ENCODE data around the gene EMD.

DNA sequence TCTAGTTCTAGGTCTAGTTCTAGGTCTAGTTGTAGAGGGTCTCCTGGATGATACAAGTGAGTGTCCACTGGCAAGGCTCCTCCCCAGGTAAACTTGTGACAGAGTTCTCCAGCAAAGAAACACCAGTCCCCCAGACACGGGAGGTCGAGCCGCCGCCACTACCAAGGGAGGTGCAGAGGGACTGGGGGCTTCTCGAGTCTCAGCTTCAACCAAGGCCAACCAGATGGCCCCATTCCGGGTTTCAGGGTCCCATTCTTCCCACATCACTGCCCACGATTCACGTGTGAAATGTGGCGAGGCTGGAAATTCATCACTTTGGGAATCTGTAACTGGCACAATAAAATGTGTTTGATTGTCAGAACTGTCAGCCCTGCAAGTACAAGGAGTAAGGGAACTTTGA lies 46.0 kb upstream of the EMD start:
- no peak for TF ChIP-seq TEAD4 (IDR thresholded peaks at IDR 0.05)
- no peak for TF ChIP-seq YY1 (IDR thresholded peaks at IDR 0.05; ENCODE audit: low read depth)
- no peak for TF ChIP-seq FOXM1 (IDR thresholded peaks at IDR 0.05; ENCODE audit: borderline replicate concordance, low read depth)
- no peak for TF ChIP-seq EGR1 (IDR thresholded peaks at IDR 0.05)
- TF ChIP-seq TAF1 (IDR thresholded peaks at IDR 0.05; ENCODE audit: low read depth), result no peak
- no peak for TF ChIP-seq RAD21 (IDR thresholded peaks at IDR 0.05; ENCODE audit: low read depth)
- TF ChIP-seq, protein P1, sequence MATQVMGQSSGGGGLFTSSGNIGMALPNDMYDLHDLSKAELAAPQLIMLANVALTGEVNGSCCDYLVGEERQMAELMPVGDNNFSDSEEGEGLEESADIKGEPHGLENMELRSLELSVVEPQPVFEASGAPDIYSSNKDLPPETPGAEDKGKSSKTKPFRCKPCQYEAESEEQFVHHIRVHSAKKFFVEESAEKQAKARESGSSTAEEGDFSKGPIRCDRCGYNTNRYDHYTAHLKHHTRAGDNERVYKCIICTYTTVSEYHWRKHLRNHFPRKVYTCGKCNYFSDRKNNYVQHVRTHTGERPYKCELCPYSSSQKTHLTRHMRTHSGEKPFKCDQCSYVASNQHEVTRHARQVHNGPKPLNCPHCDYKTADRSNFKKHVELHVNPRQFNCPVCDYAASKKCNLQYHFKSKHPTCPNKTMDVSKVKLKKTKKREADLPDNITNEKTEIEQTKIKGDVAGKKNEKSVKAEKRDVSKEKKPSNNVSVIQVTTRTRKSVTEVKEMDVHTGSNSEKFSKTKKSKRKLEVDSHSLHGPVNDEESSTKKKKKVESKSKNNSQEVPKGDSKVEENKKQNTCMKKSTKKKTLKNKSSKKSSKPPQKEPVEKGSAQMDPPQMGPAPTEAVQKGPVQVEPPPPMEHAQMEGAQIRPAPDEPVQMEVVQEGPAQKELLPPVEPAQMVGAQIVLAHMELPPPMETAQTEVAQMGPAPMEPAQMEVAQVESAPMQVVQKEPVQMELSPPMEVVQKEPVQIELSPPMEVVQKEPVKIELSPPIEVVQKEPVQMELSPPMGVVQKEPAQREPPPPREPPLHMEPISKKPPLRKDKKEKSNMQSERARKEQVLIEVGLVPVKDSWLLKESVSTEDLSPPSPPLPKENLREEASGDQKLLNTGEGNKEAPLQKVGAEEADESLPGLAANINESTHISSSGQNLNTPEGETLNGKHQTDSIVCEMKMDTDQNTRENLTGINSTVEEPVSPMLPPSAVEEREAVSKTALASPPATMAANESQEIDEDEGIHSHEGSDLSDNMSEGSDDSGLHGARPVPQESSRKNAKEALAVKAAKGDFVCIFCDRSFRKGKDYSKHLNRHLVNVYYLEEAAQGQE (IDR thresholded peaks at IDR 0.05; ENCODE audit: low read depth), result no peak
- TF ChIP-seq, protein P2, sequence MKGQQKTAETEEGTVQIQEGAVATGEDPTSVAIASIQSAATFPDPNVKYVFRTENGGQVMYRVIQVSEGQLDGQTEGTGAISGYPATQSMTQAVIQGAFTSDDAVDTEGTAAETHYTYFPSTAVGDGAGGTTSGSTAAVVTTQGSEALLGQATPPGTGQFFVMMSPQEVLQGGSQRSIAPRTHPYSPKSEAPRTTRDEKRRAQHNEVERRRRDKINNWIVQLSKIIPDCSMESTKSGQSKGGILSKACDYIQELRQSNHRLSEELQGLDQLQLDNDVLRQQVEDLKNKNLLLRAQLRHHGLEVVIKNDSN (IDR thresholded peaks at IDR 0.05), result no peak
- TF ChIP-seq EP300 (IDR thresholded peaks at IDR 0.05; ENCODE audit: borderline replicate concordance), result no peak
- no peak for TF ChIP-seq CEBPB (IDR thresholded peaks at IDR 0.05)
- TF ChIP-seq, protein P3, sequence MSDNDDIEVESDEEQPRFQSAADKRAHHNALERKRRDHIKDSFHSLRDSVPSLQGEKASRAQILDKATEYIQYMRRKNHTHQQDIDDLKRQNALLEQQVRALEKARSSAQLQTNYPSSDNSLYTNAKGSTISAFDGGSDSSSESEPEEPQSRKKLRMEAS (IDR thresholded peaks at IDR 0.05), result no peak
